MCF 10A (cell line): Measurements from ENCODE around the gene ERLEC1. TPM values are rescaled to one million over a fixed set of nuclear protein-coding genes. Genes with fewer than 3 reads are reported as not detected.

ENCODE experiments used
- BruUV-seq: library from RNA; stranded (reverse); fragments of 400-500 nt; replicated peaks from 2 replicates; lab custom pipeline; 2021; lab: Mats Ljungman, UMichigan
- CTCF ChIA-PET: fragments of 300-600 bp; sonication (Branson Sonifier 250); formaldehyde crosslinking; extraction: SDS; loops from one replicate; lab custom pipeline; 2021; ENCODE audit warnings: antibody characterized with exemption, inconsistent platforms; lab: Yijun Ruan, JAX
- POLR2A ChIA-PET: fragments of 300-600, 350-650 bp; sonication (Branson Sonifier 250); formaldehyde crosslinking; extraction: SDS; loops from one replicate; lab custom pipeline; 2020; ENCODE audit warnings: antibody characterized with exemption, inconsistent platforms; lab: Yijun Ruan, JAX
- DNase-seq: peaks from one replicate; pipeline ENCODE4 v3.0.0-alpha.2; 2018; ENCODE audit not compliant: unreplicated experiment
- H3K27ac Mint-ChIP-seq: one replicate; pipeline ENCODE4 v1.8.0; 2022; ENCODE audit warnings: mild to moderate bottlenecking, low read depth, mixed read lengths; ENCODE audit not compliant: unreplicated experiment
- H3K27me3 Mint-ChIP-seq: one replicate; pipeline ENCODE4 v1.8.0; 2022; ENCODE audit warnings: mixed read lengths; ENCODE audit not compliant: insufficient read depth, unreplicated experiment
- H3K36me3 Mint-ChIP-seq: one replicate; pipeline ENCODE4 v1.8.0; 2022; ENCODE audit warnings: mild to moderate bottlenecking, moderate library complexity, mixed read lengths; ENCODE audit not compliant: insufficient read depth, unreplicated experiment
- H3K4me1 Mint-ChIP-seq: one replicate; pipeline ENCODE4 v1.8.0; 2022; ENCODE audit warnings: mixed read lengths; ENCODE audit not compliant: insufficient read depth, unreplicated experiment
- H3K4me3 Mint-ChIP-seq: one replicate; pipeline ENCODE4 v1.8.0; 2022; ENCODE audit warnings: mild to moderate bottlenecking, moderate library complexity, mixed read lengths; ENCODE audit not compliant: unreplicated experiment
- H3K9me3 Mint-ChIP-seq: one replicate; pipeline ENCODE4 v1.8.0; 2022; ENCODE audit warnings: mixed read lengths; ENCODE audit not compliant: unreplicated experiment
- intact Hi-C: fragments of 100-400 bp; cut with micrococcal nuclease; formaldehyde crosslinking; loops from 2 replicates; pipeline ENCODE4 v1.14.1; 2022
- total RNA-seq: library from RNA; stranded (reverse); gene quantifications from 2 replicates; pipeline ENCODE4 v1.2.3, GENCODE V29; 2022
- TF ChIP-seq, protein P1 (sequence below): fragments of 200-600 bp; IDR thresholded peaks from one replicate; pipeline ENCODE4 v1.8.0; 2022; ENCODE audit warnings: antibody characterized with exemption, mild to moderate bottlenecking; ENCODE audit not compliant: unreplicated experiment

Gene ERLEC1
- total RNA-seq, 1 experiment from 2014 or later: 51.4 TPM

DNA sequence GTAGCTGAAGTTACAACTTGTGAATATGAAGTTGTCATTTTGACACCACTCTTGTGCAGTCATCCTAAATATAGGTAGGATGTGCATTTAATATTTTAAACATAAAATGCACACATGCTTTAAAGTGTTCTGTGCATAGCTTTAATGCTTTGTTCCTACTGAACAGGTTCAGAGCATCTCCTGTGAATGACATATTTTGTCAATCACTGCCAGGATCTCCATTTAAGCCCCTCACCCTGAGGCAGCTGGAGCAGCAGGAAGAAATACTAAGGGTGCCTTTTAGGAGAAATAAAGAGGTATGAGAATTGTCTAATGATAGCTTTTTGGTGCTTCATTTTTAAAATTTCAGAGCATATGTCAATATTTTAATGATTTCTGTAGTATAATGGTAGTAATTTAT is 14.7 kb downstream of the ERLEC1 start:
- Mint-ChIP-seq H3K27ac (no peak overlapping the region), H3K27me3 (no peaks in the 10 kb centered on the region), H3K36me3 (peaks cover 84% of the 10 kb centered on the region), H3K4me3 (no peak overlapping the region), H3K4me1 (no peaks in the 10 kb centered on the region), H3K9me3 (no peaks in the 10 kb centered on the region)
- intact Hi-C loops: no loop called here
- DNase-seq: no peak
- ChIA-PET POLR2A (interaction anchor here (1.2 to 2.1 kb wide), 4 partner anchors 9 to 16 kb away, joined by 3 to 9 read pairs (median 4); partner anchors contain the start of gene ERLEC1), CTCF (no interaction called here)
- TF ChIP-seq, protein P1, sequence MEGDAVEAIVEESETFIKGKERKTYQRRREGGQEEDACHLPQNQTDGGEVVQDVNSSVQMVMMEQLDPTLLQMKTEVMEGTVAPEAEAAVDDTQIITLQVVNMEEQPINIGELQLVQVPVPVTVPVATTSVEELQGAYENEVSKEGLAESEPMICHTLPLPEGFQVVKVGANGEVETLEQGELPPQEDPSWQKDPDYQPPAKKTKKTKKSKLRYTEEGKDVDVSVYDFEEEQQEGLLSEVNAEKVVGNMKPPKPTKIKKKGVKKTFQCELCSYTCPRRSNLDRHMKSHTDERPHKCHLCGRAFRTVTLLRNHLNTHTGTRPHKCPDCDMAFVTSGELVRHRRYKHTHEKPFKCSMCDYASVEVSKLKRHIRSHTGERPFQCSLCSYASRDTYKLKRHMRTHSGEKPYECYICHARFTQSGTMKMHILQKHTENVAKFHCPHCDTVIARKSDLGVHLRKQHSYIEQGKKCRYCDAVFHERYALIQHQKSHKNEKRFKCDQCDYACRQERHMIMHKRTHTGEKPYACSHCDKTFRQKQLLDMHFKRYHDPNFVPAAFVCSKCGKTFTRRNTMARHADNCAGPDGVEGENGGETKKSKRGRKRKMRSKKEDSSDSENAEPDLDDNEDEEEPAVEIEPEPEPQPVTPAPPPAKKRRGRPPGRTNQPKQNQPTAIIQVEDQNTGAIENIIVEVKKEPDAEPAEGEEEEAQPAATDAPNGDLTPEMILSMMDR: no peak
- BruUV-seq: no TSS peak

DNA sequence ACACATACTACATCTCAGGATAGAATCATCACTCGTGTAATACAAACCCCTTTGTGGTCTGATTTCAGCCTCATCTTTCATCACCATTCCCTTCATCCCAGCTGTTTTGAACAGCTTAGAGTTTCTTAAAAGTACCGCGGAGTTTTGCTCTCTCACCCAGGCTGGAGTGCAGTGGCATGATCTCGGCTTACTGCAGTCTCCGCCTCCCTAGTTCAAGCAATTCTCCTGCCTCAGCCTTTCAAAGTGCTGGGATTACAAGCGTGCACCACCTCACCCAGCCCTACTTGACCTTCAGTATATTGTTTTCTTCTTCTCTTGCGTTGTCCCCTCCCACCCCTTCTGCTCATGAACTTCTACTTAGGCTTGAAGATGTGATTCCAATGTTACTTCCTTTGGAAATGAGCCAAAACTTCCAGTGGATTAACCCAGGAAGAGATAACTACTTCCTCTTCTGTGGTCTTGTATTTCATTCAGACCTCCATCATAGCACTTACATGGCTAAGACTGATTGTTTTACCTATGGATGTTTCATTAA is 15.8 kb downstream of the ERLEC1 start:
- ChIA-PET CTCF (no interaction called here), POLR2A (interaction anchor here (1.0 kb wide), 1 partner anchor 15 kb away, joined by 3 read pairs; no protein-coding TSS in a partner anchor)
- Mint-ChIP-seq H3K4me3 (no peak overlapping the region), H3K27me3 (no peaks in the 10 kb centered on the region), H3K4me1 (no peaks in the 10 kb centered on the region), H3K9me3 (no peaks in the 10 kb centered on the region), H3K27ac (no peak overlapping the region), H3K36me3 (peaks cover 78% of the 10 kb centered on the region)
- TF ChIP-seq, protein P1: no peak
- no TSS peak for BruUV-seq
- DNase-seq: no peak
- intact Hi-C loops: no loop called here

DNA sequence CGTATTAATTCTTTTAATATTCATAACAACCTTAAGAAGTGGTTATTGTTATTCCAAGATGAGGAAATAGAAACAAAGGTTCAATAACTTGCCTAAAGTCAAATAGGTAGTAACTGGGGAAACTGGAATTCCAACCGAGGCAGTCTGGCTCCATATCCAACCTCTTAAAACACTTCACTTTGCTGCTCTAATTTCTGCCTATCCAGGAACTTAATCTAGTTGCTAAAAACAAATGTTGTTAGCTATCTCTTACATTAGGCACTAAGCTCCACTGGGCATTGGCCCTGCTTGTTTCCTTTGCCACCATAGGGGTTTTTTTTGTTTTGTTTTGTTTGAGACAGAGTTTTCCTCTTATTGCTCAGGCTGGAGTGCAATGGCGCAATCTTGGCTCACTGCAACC is 24.8 kb downstream of the ERLEC1 start:
- ChIA-PET POLR2A (no interaction called here), CTCF (interaction anchor here (0.7 kb wide), 1 partner anchor 14 kb away, joined by 3 read pairs; no protein-coding TSS in a partner anchor)
- no peaks in the 10 kb centered on the region for H3K9me3 Mint-ChIP-seq
- peaks cover 14% of the 10 kb centered on the region for H3K4me1 Mint-ChIP-seq
- no peak overlapping the region for H3K27ac Mint-ChIP-seq
- peaks cover 85% of the 10 kb centered on the region for H3K36me3 Mint-ChIP-seq
- no peak overlapping the region for H3K4me3 Mint-ChIP-seq
- intact Hi-C loops: no loop called here
- BruUV-seq: no TSS peak
- TF ChIP-seq, protein P1: no peak
- H3K27me3 Mint-ChIP-seq: no peaks in the 10 kb centered on the region
- DNase-seq: no peak

DNA sequence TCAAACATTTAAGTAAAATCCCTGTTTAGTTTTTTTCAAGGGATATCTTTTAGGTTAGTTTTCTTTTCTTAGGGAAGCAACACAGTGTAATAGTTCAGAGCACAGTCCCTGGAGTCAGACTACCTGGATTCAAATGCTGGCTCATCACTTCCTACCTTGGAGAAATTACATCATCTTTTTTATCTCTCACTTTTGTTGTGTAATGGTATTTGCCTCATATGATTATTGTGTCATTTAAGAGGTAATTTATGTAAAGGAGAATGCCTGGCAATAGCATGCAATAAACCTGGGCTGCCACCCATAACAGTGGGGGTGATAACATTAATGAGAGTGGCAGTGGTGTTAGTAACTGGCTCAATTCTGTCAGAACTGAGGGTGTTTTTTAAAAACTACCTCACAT is 26.3 kb downstream of the ERLEC1 start:
- TF ChIP-seq, protein P1: no peak
- Mint-ChIP-seq H3K4me3 (no peak overlapping the region), H3K4me1 (peaks cover 14% of the 10 kb centered on the region), H3K9me3 (no peaks in the 10 kb centered on the region), H3K27me3 (no peaks in the 10 kb centered on the region), H3K36me3 (peaks cover 90% of the 10 kb centered on the region), H3K27ac (peak overlapping the region; percentile 69)
- BruUV-seq: no TSS peak
- peak; percentile 22 for DNase-seq
- ChIA-PET CTCF (interaction anchor here (0.5 to 0.7 kb wide), 2 partner anchors 15 to 106 kb away, joined by 3 to 6 read pairs; no protein-coding TSS in a partner anchor), POLR2A (interaction anchor here (0.6 to 1.2 kb wide), 11 partner anchors 10 to 157 kb away, joined by 3 to 6 read pairs (median 4); partner anchors contain the start of gene PSME4)
- intact Hi-C loops: no loop called here
